Measurements from ENCODE around the gene LILRB5. TPM values are rescaled to one million over a fixed set of nuclear protein-coding genes. Genes with fewer than 3 reads are reported as not detected.
A peak's percentile ranks its signal among the peaks of the same experiment; 100 is the strongest.

The LILRB5 gene
- total and polyA plus RNA-seq, 9 of the 15 experiments (the other 6 are each of a cell fraction or from before 2014, with no cell fraction given), result not detected

DNA sequence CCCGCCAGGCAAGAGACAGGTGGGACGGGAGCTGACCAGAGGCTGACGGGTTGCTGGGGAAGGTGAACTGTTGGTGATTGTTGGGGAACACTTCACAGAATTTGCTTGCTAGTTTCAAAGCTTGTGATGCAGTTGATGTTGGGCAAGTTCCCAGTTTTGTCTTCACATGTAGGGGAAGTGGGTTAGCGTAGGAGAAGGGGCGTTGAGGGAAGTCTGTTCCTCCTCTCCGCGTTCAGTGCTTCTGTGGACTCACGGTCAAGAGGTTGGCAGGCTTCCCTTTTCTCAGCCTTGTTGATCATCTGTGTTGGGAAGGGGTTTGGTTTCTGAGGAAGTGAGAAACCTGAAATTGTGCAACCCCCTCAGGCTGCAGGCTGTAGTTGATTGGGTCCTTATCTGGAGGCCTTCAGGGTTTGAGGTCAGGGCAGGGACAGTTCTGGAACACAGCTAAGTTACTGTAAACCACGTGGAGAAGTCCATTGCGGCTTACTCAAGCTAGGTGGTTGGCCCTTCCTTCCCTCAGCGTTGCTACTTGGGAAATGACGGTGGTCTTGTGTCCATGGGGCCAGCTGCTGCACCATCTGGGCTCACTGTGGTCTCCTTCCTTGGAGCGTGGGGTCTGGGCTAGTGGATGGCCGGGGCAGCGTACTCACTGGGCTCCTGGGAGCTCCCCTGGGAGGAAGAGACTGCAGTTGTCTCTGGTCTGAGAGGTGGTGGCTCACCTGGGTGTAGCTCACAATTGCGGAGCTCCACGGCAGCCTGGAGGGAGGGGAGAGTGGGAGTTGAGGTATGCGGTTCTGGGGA is 48.9 kb downstream of the LILRB5 start (continued):
- TF ChIP-seq SLC30A9 (CRISPR knock-in tag; IDR thresholded peaks at IDR 0.05) (no peak), PML (IDR thresholded peaks at IDR 0.05; ENCODE audit: low read length) (peak; percentile 90), SMARCC2 (IDR thresholded peaks at IDR 0.05; ENCODE audit: low read depth) (peak; percentile 81), NCOA2 (IDR thresholded peaks at IDR 0.05; ENCODE audit: partially characterized antibody in 2 of 2) (no peak), BRD9 (IDR thresholded peaks at IDR 0.05; ENCODE audit: low read depth, partially characterized antibody) (peak; percentile 33), TAL1 (IDR thresholded peaks at IDR 0.05) (peak; percentile 87), KDM5B (IDR thresholded peaks at IDR 0.05; ENCODE audit: insufficient replicate concordance, low read depth, low read length) (peak; percentile 28), ZKSCAN3 (CRISPR knock-in tag; IDR thresholded peaks at IDR 0.05) (no peak), ZNF707 (CRISPR knock-in tag; conservative IDR thresholded peaks at IDR 0.05) (no peak), TEAD2 (tag; IDR thresholded peaks at IDR 0.05) (peak; percentile 57), ZNF12 (CRISPR knock-in tag; IDR thresholded peaks at IDR 0.05) (no peak), KHSRP (IDR thresholded peaks at IDR 0.05) (peak; percentile 64), TCF7 (IDR thresholded peaks at IDR 0.05; ENCODE audit: borderline replicate concordance) (no peak), ZNF274 (IDR thresholded peaks at IDR 0.05; ENCODE audit: borderline replicate concordance, low read depth, low read length) (no peak), ZNF311 (CRISPR knock-in tag; IDR thresholded peaks at IDR 0.05) (no peak), RHOXF2B (CRISPR knock-in tag; conservative IDR thresholded peaks at IDR 0.05) (0 out of 2 replicates have a peak, but pooled peaks have one; percentile 27), NUFIP1 (IDR thresholded peaks at IDR 0.05; ENCODE audit: partially characterized antibody) (peak; percentile 77), NBN (IDR thresholded peaks at IDR 0.05; ENCODE audit: low read depth) (peak; percentile 97), REST (IDR thresholded peaks at IDR 0.05; ENCODE audit: borderline replicate concordance) (peak; percentile 69), REST (CRISPR knock-in tag; IDR thresholded peaks at IDR 0.05; ENCODE audit: low read depth) (no peak; the same call in 1 of the 2 replicates)
- TF ChIP-seq, protein P1, sequence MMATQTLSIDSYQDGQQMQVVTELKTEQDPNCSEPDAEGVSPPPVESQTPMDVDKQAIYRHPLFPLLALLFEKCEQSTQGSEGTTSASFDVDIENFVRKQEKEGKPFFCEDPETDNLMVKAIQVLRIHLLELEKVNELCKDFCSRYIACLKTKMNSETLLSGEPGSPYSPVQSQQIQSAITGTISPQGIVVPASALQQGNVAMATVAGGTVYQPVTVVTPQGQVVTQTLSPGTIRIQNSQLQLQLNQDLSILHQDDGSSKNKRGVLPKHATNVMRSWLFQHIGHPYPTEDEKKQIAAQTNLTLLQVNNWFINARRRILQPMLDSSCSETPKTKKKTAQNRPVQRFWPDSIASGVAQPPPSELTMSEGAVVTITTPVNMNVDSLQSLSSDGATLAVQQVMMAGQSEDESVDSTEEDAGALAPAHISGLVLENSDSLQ (IDR thresholded peaks at IDR 0.05), result 0 out of 2 replicates have a peak, but pooled peaks have one; percentile 49
